H1 (cell line): ENCODE data around the gene DCBLD1. TPM values are rescaled to one million over a fixed set of nuclear protein-coding genes. Genes with fewer than 3 reads are reported as not detected.

Experiments used
- CTCF ChIA-PET: fragments of 300-600 bp; sonication (Branson Sonifier 250); formaldehyde crosslinking; loops from one replicate; lab custom pipeline; 2021; ENCODE audit not compliant: partially characterized antibody; lab: Charles Lee
- POLR2A ChIA-PET: fragments of 300-600 bp; sonication (Branson Sonifier 250); formaldehyde crosslinking; loops from one replicate; lab custom pipeline; 2021; ENCODE audit warnings: inconsistent platforms; ENCODE audit not compliant: partially characterized antibody; lab: Charles Lee
- DNase-seq, 2 experiments: peaks; one replicate each; pipeline versions ENCODE4 v3.0.0 to v3.0.0-alpha.2; 2010 to 2022; ENCODE audit warnings: low spot score in 2 of 2, low read depth in 1 of 2, mixed read lengths in 1 of 2
- FAIRE-seq: peaks from 2 replicates; lab custom pipeline; 2011; peaks lifted over from hg19 to GRCh38; lab: Jason Lieb, UNC
- H2AFZ ChIP-seq: 2 replicates; pipeline ENCODE4 v1.8.1; 2012; ENCODE audit warnings: low read length, inconsistent platforms
- H2AK5ac ChIP-seq: 2 replicates; pipeline ENCODE4 v1.6.1; 2013; ENCODE audit warnings: low read depth, low read length
- H2BK120ac ChIP-seq: replicated peaks from 2 replicates; pipeline ENCODE3; 2013; ENCODE audit warnings: low read depth, low read length, inconsistent platforms
- H2BK12ac ChIP-seq: 2 replicates; pipeline ENCODE4 v1.6.1; 2013; ENCODE audit warnings: low read depth, low read length
- H2BK15ac ChIP-seq: 2 replicates; pipeline ENCODE4 v1.6.1; 2013; ENCODE audit warnings: low read length
- H2BK20ac ChIP-seq: 2 replicates; pipeline ENCODE4 v1.6.1; 2013; ENCODE audit warnings: low read length
- H2BK5ac ChIP-seq: 2 replicates; pipeline ENCODE4 v1.6.1; 2013; ENCODE audit warnings: low read depth, low read length
- H3K14ac ChIP-seq: 2 replicates; pipeline ENCODE4 v1.6.1; 2013; ENCODE audit warnings: inconsistent platforms; ENCODE audit not compliant: insufficient read length
- H3K18ac ChIP-seq: 2 replicates; pipeline ENCODE4 v1.6.1; 2013; ENCODE audit warnings: low read length; ENCODE audit errors: extremely low read depth
- H3K23ac ChIP-seq: 2 replicates; pipeline ENCODE4 v1.6.1; 2013; ENCODE audit warnings: inconsistent platforms; ENCODE audit not compliant: insufficient read length
- H3K23me2 ChIP-seq: 2 replicates; pipeline ENCODE4 v1.6.1; 2013; ENCODE audit warnings: low read depth, low read length
- H3K27ac ChIP-seq: 2 replicates; pipeline ENCODE4 v1.6.1; 2011; ENCODE audit warnings: low read depth, low read length, inconsistent platforms
- H3K27me3 ChIP-seq, 4 experiments: replicated peaks in 1 of 4; 1 replicate in 1 of 4; 2 replicates in 3 of 4; pipeline versions ENCODE4 v1.6.1 to v1.8.1; 2011 to 2013; ENCODE audit warnings: low read length in 3 of 4, mild to moderate bottlenecking in 3 of 4, inconsistent platforms in 2 of 4, mixed read lengths in 2 of 4, moderate library complexity in 1 of 4; ENCODE audit not compliant: control insufficient read depth in 3 of 4, insufficient read depth in 3 of 4; ENCODE audit errors: extremely low read depth in 1 of 4
- H3K36me3 ChIP-seq, 4 experiments: 2 replicates each; pipeline versions ENCODE4 v1.6.1 to v1.8.1; 2011 to 2013; ENCODE audit warnings: mild to moderate bottlenecking in 4 of 4, low read length in 3 of 4, moderate library complexity in 2 of 4, control low read depth in 1 of 4, inconsistent platforms in 1 of 4; ENCODE audit not compliant: insufficient read depth in 4 of 4, control insufficient read depth in 2 of 4
- H3K4ac ChIP-seq: replicated peaks from 2 replicates; pipeline ENCODE3; 2013; ENCODE audit warnings: low read length, low read depth, mixed read lengths, inconsistent platforms; ENCODE audit not compliant: insufficient read length
- H3K4me1 ChIP-seq, 4 experiments: replicated peaks in 1 of 4; 1 replicate in 1 of 4; 2 replicates in 3 of 4; pipeline versions ENCODE4 v1.6.1 to v1.8.1; 2011 to 2013; ENCODE audit warnings: low read length in 3 of 4, inconsistent platforms in 2 of 4, mixed read lengths in 1 of 4; ENCODE audit not compliant: insufficient read depth in 4 of 4, control insufficient read depth in 3 of 4
- H3K4me2 ChIP-seq, 2 experiments: 2 replicates each; pipeline versions ENCODE4 v1.6.1 to v1.8.1; 2011 to 2013; ENCODE audit warnings: low read depth in 2 of 2, low read length in 2 of 2, control low read depth in 1 of 2, inconsistent platforms in 1 of 2, mild to moderate bottlenecking in 1 of 2; ENCODE audit not compliant: insufficient read depth in 1 of 2
- H3K4me3 ChIP-seq, 4 experiments: fragments of 200-600, 300-600 bp in 1 of 4; sonication (generic), shearing (Covaris generic), sonication (Bioruptor Twin) in 1 of 4; 2 replicates each; pipeline versions ENCODE4 v1.5.1 to v1.8.1; 2011 to 2016; ENCODE audit warnings: low read length in 4 of 4, low read depth in 3 of 4, control low read depth in 2 of 4, inconsistent platforms in 2 of 4, mild to moderate bottlenecking in 2 of 4, mixed read lengths in 1 of 4, moderate library complexity in 1 of 4; ENCODE audit not compliant: insufficient read depth in 2 of 4; ENCODE audit errors: extremely low read depth in 1 of 4
- H3K56ac ChIP-seq: replicated peaks from 2 replicates; pipeline ENCODE3; 2013; ENCODE audit warnings: low read depth, mild to moderate bottlenecking, mixed read lengths, low read length, inconsistent platforms; ENCODE audit not compliant: insufficient read length
- H3K79me1 ChIP-seq: 2 replicates; pipeline ENCODE4 v1.6.1; 2013; ENCODE audit warnings: low read depth, low read length, control low read depth
- H3K79me2 ChIP-seq, 2 experiments: 2 replicates each; pipeline versions ENCODE4 v1.6.1 to v1.8.1; 2012 to 2013; ENCODE audit warnings: low read length in 2 of 2, mild to moderate bottlenecking in 2 of 2, inconsistent platforms in 1 of 2; ENCODE audit not compliant: insufficient read depth in 2 of 2, control insufficient read depth in 1 of 2
- H3K9ac ChIP-seq, 4 experiments: replicated peaks in 1 of 4; 1 replicate in 1 of 4; 2 replicates in 3 of 4; pipeline versions ENCODE4 v1.6.1 to v1.8.1; 2011 to 2013; ENCODE audit warnings: low read depth in 3 of 4, low read length in 3 of 4, control low read depth in 2 of 4, mild to moderate bottlenecking in 2 of 4, moderate library complexity in 2 of 4, inconsistent platforms in 1 of 4; ENCODE audit errors: extremely low read depth in 1 of 4
- H3K9me3 ChIP-seq, 2 experiments: 2 replicates each; pipeline versions ENCODE4 v1.6.1 to v1.8.1; 2012 to 2013; ENCODE audit warnings: mild to moderate bottlenecking in 2 of 2, moderate library complexity in 2 of 2, control low read depth in 1 of 2, inconsistent platforms in 1 of 2, low read depth in 1 of 2, low read length in 1 of 2, mixed read lengths in 1 of 2; ENCODE audit not compliant: insufficient read depth in 2 of 2
- H4K20me1 ChIP-seq, 2 experiments: replicated peaks in 1 of 2; 2 replicates each; pipeline versions ENCODE3 to v1.8.1; 2011 to 2013; ENCODE audit warnings: inconsistent platforms in 2 of 2, low read length in 2 of 2, mild to moderate bottlenecking in 1 of 2; ENCODE audit not compliant: insufficient read depth in 2 of 2, control insufficient read depth in 1 of 2
- H4K5ac ChIP-seq: 2 replicates; pipeline ENCODE4 v1.6.1; 2013; ENCODE audit warnings: low read length, low read depth, mixed read lengths, inconsistent platforms; ENCODE audit not compliant: insufficient read length
- H4K8ac ChIP-seq: 2 replicates; pipeline ENCODE4 v1.8.0; 2013; ENCODE audit warnings: mild to moderate bottlenecking, moderate library complexity, low read length, inconsistent platforms; ENCODE audit not compliant: insufficient read depth; ENCODE audit errors: extremely low read depth
- H4K91ac ChIP-seq: replicated peaks from 2 replicates; pipeline ENCODE3; 2013; ENCODE audit warnings: low read length, mixed read lengths, inconsistent platforms; ENCODE audit not compliant: insufficient read length
- CHD2 ChIP-seq: IDR thresholded peaks from 2 replicates; pipeline ENCODE4 v1.6.1; 2012; ENCODE audit warnings: low read length, improper control_type of control experiment
- GABPA ChIP-seq: IDR thresholded peaks from 2 replicates; pipeline ENCODE4 v1.6.1; 2011; ENCODE audit warnings: mild to moderate bottlenecking, low read length, moderate library complexity, borderline replicate concordance; ENCODE audit not compliant: insufficient read depth
- MAFK ChIP-seq: IDR thresholded peaks from 2 replicates; pipeline ENCODE4 v1.6.1; 2012; ENCODE audit warnings: low read depth, mild to moderate bottlenecking, improper control_type of control experiment, low read length
- POU5F1 ChIP-seq: IDR thresholded peaks from 2 replicates; pipeline ENCODE4 v1.6.1; 2011; ENCODE audit warnings: low read depth, mild to moderate bottlenecking, low read length, moderate library complexity
- RAD21 ChIP-seq, 2 experiments: IDR thresholded peaks in 1 of 2; conservative IDR thresholded peaks in 1 of 2; 2 replicates each; pipeline ENCODE4 v1.6.1; 2011; ENCODE audit warnings: low read depth in 2 of 2, low read length in 2 of 2, improper control_type of control experiment in 1 of 2, inconsistent platforms in 1 of 2, mild to moderate bottlenecking in 1 of 2, moderate library complexity in 1 of 2
- RXRA ChIP-seq: IDR thresholded peaks from 2 replicates; pipeline ENCODE4 v1.6.1; 2011; ENCODE audit warnings: low read depth, mild to moderate bottlenecking, low read length, moderate library complexity; ENCODE audit not compliant: insufficient read depth
- SIRT6 ChIP-seq: IDR thresholded peaks from one replicate; pipeline ENCODE4 v1.7.1; 2012; ENCODE audit warnings: low read length, inconsistent platforms
- SP2 ChIP-seq: IDR thresholded peaks from 2 replicates; pipeline ENCODE4 v1.6.1; 2012; ENCODE audit warnings: mild to moderate bottlenecking, low read length, inconsistent platforms
- ZNF274 ChIP-seq: IDR thresholded peaks from 2 replicates; pipeline ENCODE4 v1.7.0; 2012; ENCODE audit warnings: low read length, borderline replicate concordance; ENCODE audit errors: extremely low read depth
- WGBS, 2 experiments: shearing (Covaris generic) in 1 of 2; methylation state at CpG; one replicate each; pipeline versions ENCODE4 v1.1.6 to v1.1.7; 2013 to 2015; ENCODE audit warnings: low lambda C conversion rate in 2 of 2, mixed read lengths in 2 of 2, inconsistent platforms in 1 of 2, low coverage in 1 of 2, missing lambda C conversion rate in 1 of 2; ENCODE audit not compliant: insufficient replicate concordance in 2 of 2, insufficient coverage in 1 of 2, insufficient read length in 1 of 2; ENCODE audit errors: extremely low coverage in 1 of 2, missing lambda C conversion rate in 1 of 2; 5-methylcytosine and 5-hydroxymethylcytosine counted together
- polyA plus RNA-seq, 7 experiments: library from polyadenylated mRNA; depleted of rRNA in 3 of 7; stranded (reverse) in 5 of 7; unstranded in 2 of 7; fragments of >200 nt in 5 of 7; fragments of 200-250 nt in 2 of 7; gene quantifications; 1 replicate in 5 of 7; 2 replicates in 1 of 7; 4 replicates in 1 of 7; pipeline versions ENCODE4 v1.2.1 to v1.2.3, GENCODE V29; 2011 to 2013; ENCODE audit warnings: missing spikeins in 2 of 7, mixed read lengths in 2 of 7
- total RNA-seq: library from RNA; stranded (reverse); fragmentation: NEBNext Ultra II Directional; extraction: Animal tissue kit (Norgen Biotek cat#: 25700); gene quantifications from 2 replicates; pipeline ENCODE4 v1.2.1, GENCODE V29; 2021

The DCBLD1 gene
- total and polyA plus RNA-seq, 2 of the 8 experiments (the other 6 are each of a cell fraction or from before 2014, with no cell fraction given) = 3.9 to 11.2 TPM

DNA sequence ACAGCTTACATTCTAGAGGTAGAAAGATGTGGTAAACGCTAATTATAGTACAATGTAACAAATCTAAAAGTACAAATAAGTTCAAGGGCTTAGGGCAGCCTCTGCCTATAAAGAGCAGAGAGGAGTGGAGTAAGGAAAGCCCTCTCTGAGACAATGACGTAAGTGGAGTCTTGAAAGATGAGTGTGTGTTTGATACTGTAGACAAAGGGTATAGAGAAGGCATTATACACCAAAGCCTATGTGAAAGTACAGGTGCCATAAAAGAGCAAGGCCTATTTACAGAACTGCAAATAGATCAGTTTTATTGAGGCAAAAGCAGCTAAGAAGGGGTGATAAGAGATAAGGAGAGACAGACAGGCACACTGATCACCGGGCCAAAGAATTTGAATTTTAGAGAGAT, 108.9 kb downstream of the DCBLD1 start:
- Histone ChIP-seq H3K56ac (no peak overlapping the region), H3K27ac (no peak overlapping the region), H3K4me3 (no peak overlapping the region), H3K23ac (no peak overlapping the region), H4K5ac (no peak overlapping the region), H2BK5ac (no peak overlapping the region), H3K36me3 (peaks cover 0 to 10% (median 0%) of the 10 kb centered on the region in 4 experiments; a peak in 4 of 8 replicates), H2AK5ac (no peak overlapping the region), H3K4me1 (no peaks in the 10 kb centered on the region), H3K79me2 (peaks cover 0 to 33% of the 10 kb centered on the region in 2 experiments; a peak in 2 of 4 replicates), H3K4ac (no peak overlapping the region), H2BK12ac (no peak overlapping the region), H2BK120ac (no peak overlapping the region), H3K79me1 (no peaks in the 10 kb centered on the region), H3K9me3 (no peaks in the 10 kb centered on the region), H4K20me1 (no peaks in the 10 kb centered on the region), H2BK15ac (no peak overlapping the region), H3K14ac (no peak overlapping the region), H3K18ac (no peak overlapping the region), H3K9ac (no peak overlapping the region), H4K91ac (no peak overlapping the region), H4K8ac (no peak overlapping the region), H3K23me2 (no peaks in the 10 kb centered on the region)
- FAIRE-seq (no peak), DNase-seq (no peak)
- POLR2A ChIA-PET = no interaction called here
- WGBS, 2 experiments = 89% methylated on average over 3 of the region's 3 CpGs; no CpG with 5 or more reads in 1 of the 2 experiments
- no peak for TF ChIP-seq SP2
- no peak for TF ChIP-seq RAD21 (IDR thresholded peaks at IDR 0.05 in 1 of 2, conservative IDR thresholded peaks at IDR 0.05 in 1 of 2; ENCODE audit: low read depth in 2 of 2, low read length in 2 of 2)
- TF ChIP-seq SIRT6 = no peak
- TF ChIP-seq CHD2 = no peak
- no peak for TF ChIP-seq GABPA
- no peak for TF ChIP-seq ZNF274
- TF ChIP-seq RXRA = no peak
- no peak for TF ChIP-seq MAFK
- TF ChIP-seq POU5F1 = no peak
- TF ChIP-seq, all 59 proteins: peak for 0
- CTCF ChIA-PET = no interaction called here
- no peak overlapping the region for H2BK20ac ChIP-seq
- H3K27me3 ChIP-seq = no peaks in the 10 kb centered on the region
- H2AFZ ChIP-seq = no peak overlapping the region
- H3K4me2 ChIP-seq = no peak overlapping the region
